PC-3 (cell line): ENCODE results near the gene HMOX2. TPM values are rescaled to one million over a fixed set of nuclear protein-coding genes. Genes with fewer than 3 reads are reported as not detected.
A peak's percentile ranks its signal among the peaks of the same experiment; 100 is the strongest.

Experiments
- ATAC-seq: fragments of 200-7000 bp; cut with Tn5 transposase; 2 replicates; pipeline ENCODE4 v1.9.1; 2020; ENCODE audit warnings: mild to moderate bottlenecking, moderate library complexity
- BruUV-seq: library from RNA; stranded (reverse); fragments of 400-500 nt; replicated peaks from 2 replicates; lab custom pipeline; 2021; lab: Mats Ljungman, UMichigan
- CTCF ChIA-PET: fragments of 300-600 bp; sonication (Branson Sonifier 250); formaldehyde crosslinking; loops from one replicate; lab custom pipeline; 2022; ENCODE audit warnings: antibody characterized with exemption; lab: Charles Lee
- POLR2A ChIA-PET: fragments of 300-600 bp; sonication (Branson Sonifier 250); formaldehyde crosslinking; loops from one replicate; lab custom pipeline; 2022; ENCODE audit warnings: antibody characterized with exemption; ENCODE audit not compliant: unreplicated experiment; lab: Charles Lee
- DNase-seq: peaks from one replicate; pipeline ENCODE4 v3.0.0-alpha.2; 2015
- H2AFZ ChIP-seq: fragments of 300-600 bp; sonication (generic); 2 replicates; pipeline ENCODE4 v1.6.0; 2016; ENCODE audit warnings: antibody characterized with exemption, low read length
- H3F3A ChIP-seq: fragments of 300-600 bp; sonication (generic); one replicate; pipeline ENCODE4 v1.6.0; 2017; ENCODE audit warnings: antibody characterized with exemption, low read length, control low read depth, mild to moderate bottlenecking; ENCODE audit not compliant: unreplicated experiment
- H3K27ac ChIP-seq: fragments of 300-600 bp; sonication (generic); 2 replicates; pipeline ENCODE4 v1.5.1; 2016; ENCODE audit warnings: mild to moderate bottlenecking, low read length
- H3K27me3 ChIP-seq: fragments of 300-600 bp; sonication (generic); 2 replicates; pipeline ENCODE4 v1.6.1; 2016; ENCODE audit warnings: low read length, mixed read lengths
- H3K36me3 ChIP-seq: fragments of 300-600 bp; sonication (generic); 2 replicates; pipeline ENCODE4 v1.6.1; 2016; ENCODE audit warnings: low read depth, mixed run types, low read length, mixed read lengths
- H3K4me1 ChIP-seq: fragments of 300-600 bp; sonication (generic); 2 replicates; pipeline ENCODE4 v1.5.1; 2016; ENCODE audit warnings: low read length; ENCODE audit not compliant: insufficient read depth
- H3K4me2 ChIP-seq: fragments of 300-600 bp; sonication (generic); 2 replicates; pipeline ENCODE4 v1.6.0; 2016; ENCODE audit warnings: low read length
- H3K4me3 ChIP-seq: fragments of 300-600 bp; sonication (generic); 2 replicates; pipeline ENCODE4 v1.5.1; 2016; ENCODE audit warnings: mild to moderate bottlenecking, low read length, mixed read lengths
- H3K79me2 ChIP-seq: fragments of 300-600 bp; sonication (generic); 2 replicates; pipeline ENCODE4 v1.6.1; 2017; ENCODE audit warnings: low read length, mixed read lengths
- H3K9ac ChIP-seq: fragments of 300-600 bp; sonication (generic); 2 replicates; pipeline ENCODE4 v1.6.0; 2016; ENCODE audit warnings: mild to moderate bottlenecking, low read length
- H3K9me2 ChIP-seq: fragments of 300-600 bp; sonication (generic); replicated peaks from 2 replicates; pipeline ENCODE4 v1.6.1; 2016; ENCODE audit warnings: mixed run types, low read length, mixed read lengths
- H3K9me3 ChIP-seq: fragments of 300-600 bp; sonication (generic); 2 replicates; pipeline ENCODE4 v1.6.1; 2016; ENCODE audit warnings: low read length, mixed read lengths
- H4K20me1 ChIP-seq: fragments of 300-600 bp; sonication (generic); 2 replicates; pipeline ENCODE4 v1.6.1; 2016; ENCODE audit warnings: low read length, mixed read lengths
- CTCF ChIP-seq: fragments of 300-600 bp; sonication (generic); conservative IDR thresholded peaks from 2 replicates; pipeline ENCODE4 v1.5.1; 2017; ENCODE audit warnings: antibody characterized with exemption, low read depth, mild to moderate bottlenecking, low read length
- EZH2 ChIP-seq: fragments of 300-600 bp; sonication (generic); IDR thresholded peaks from one replicate; pipeline ENCODE4 v1.6.1; 2017; ENCODE audit warnings: antibody characterized with exemption, mild to moderate bottlenecking, low read length; ENCODE audit not compliant: unreplicated experiment
- EZH2phosphoT487 ChIP-seq: fragments of 300-600 bp; sonication (generic); IDR thresholded peaks from 2 replicates; pipeline ENCODE4 v1.6.1; 2018; ENCODE audit warnings: mild to moderate bottlenecking, antibody characterized with exemption, low read length, borderline replicate concordance
- intact Hi-C: fragments of 100-400 bp; cut with micrococcal nuclease; formaldehyde crosslinking; loops from 2 replicates; pipeline ENCODE4 v1.9.0; 2023
- total RNA-seq: library from RNA; depleted of rRNA; stranded (reverse); fragments of >200 nt; gene quantifications from 2 replicates; pipeline ENCODE4 v1.2.3, GENCODE V29; 2014

The HMOX2 gene
- total RNA-seq, 1 experiment from 2014 or later, result 86.9 TPM

GRCh38 chr16:4496305-4496704 is 20.1 kb downstream of the HMOX2 start:
- Histone ChIP-seq H3K9ac (no peak overlapping the region), H3F3A (no peaks in the 10 kb centered on the region), H3K36me3 (no peaks in the 10 kb centered on the region; the same call in 1 of the 2 replicates), H3K27me3 (no peaks in the 10 kb centered on the region), H3K27ac (peak overlapping the region; percentile 20), H3K79me2 (peaks cover 78% of the 10 kb centered on the region), H2AFZ (no peak overlapping the region), H3K9me2 (no peaks in the 10 kb centered on the region), H3K4me3 (no peak overlapping the region), H3K4me1 (peaks cover 52% of the 10 kb centered on the region), H3K9me3 (no peaks in the 10 kb centered on the region), H3K4me2 (peak overlapping the region; percentile 37; the same call in 1 of the 2 replicates), H4K20me1 (peaks cover 1% of the 10 kb centered on the region; the same call in 1 of the 2 replicates)
- DNase-seq (peak; percentile 60), ATAC-seq (peak; percentile 12; the same call in 1 of the 2 replicates)
- ChIA-PET CTCF (no interaction called here), POLR2A (no interaction called here)
- TF ChIP-seq EZH2 (no peak), EZH2phosphoT487 (no peak), CTCF (no peak)
- intact Hi-C loops, result no loop called here
- no TSS peak for BruUV-seq

GRCh38 chr16:4498546-4499195 is 22.5 kb downstream of the HMOX2 start:
- no peak overlapping the region for H3K4me2 ChIP-seq
- no peak overlapping the region for H3K4me3 ChIP-seq
- no peak overlapping the region for H3K27ac ChIP-seq
- TF ChIP-seq EZH2phosphoT487, result no peak
- TF ChIP-seq CTCF, result no peak
- no peak for TF ChIP-seq EZH2
- peaks cover 77% of the 10 kb centered on the region for H3K79me2 ChIP-seq
- DNase-seq, result peak; percentile 46
- H3K27me3 ChIP-seq, result no peaks in the 10 kb centered on the region
- BruUV-seq, result no TSS peak
- H3F3A ChIP-seq, result no peaks in the 10 kb centered on the region
- H2AFZ ChIP-seq, result no peak overlapping the region
- no peak for ATAC-seq
- peaks cover 60% of the 10 kb centered on the region for H3K4me1 ChIP-seq
- ChIA-PET POLR2A (no interaction called here), CTCF (no interaction called here)
- no peaks in the 10 kb centered on the region for H3K9me2 ChIP-seq
- H3K36me3 ChIP-seq, result no peaks in the 10 kb centered on the region; the same call in 1 of the 2 replicates
- no peak overlapping the region for H3K9ac ChIP-seq
- H4K20me1 ChIP-seq, result peaks cover 6% of the 10 kb centered on the region; the same call in 1 of the 2 replicates
- intact Hi-C loops, result no loop called here
- H3K9me3 ChIP-seq, result no peaks in the 10 kb centered on the region

- no peak for ATAC-seq
- H2AFZ ChIP-seq, result no peak overlapping the region
- peaks cover 6% of the 10 kb centered on the region; the same call in 1 of the 2 replicates for H4K20me1 ChIP-seq
- H3K9ac ChIP-seq, result no peak overlapping the region
- H3K4me2 ChIP-seq, result no peak overlapping the region
- BruUV-seq, result no TSS peak
- H3K4me3 ChIP-seq, result no peak overlapping the region
- H3K27me3 ChIP-seq, result no peaks in the 10 kb centered on the region
- no peak for DNase-seq
- peaks cover 82% of the 10 kb centered on the region for H3K79me2 ChIP-seq
- no peaks in the 10 kb centered on the region for H3K9me2 ChIP-seq
- intact Hi-C loops, result no loop called here
- ChIA-PET POLR2A (no interaction called here), CTCF (no interaction called here)
- no peaks in the 10 kb centered on the region for H3K9me3 ChIP-seq
- no peaks in the 10 kb centered on the region for H3F3A ChIP-seq
- TF ChIP-seq EZH2 (no peak), EZH2phosphoT487 (no peak), CTCF (no peak)
- peaks cover 60% of the 10 kb centered on the region for H3K4me1 ChIP-seq
- H3K27ac ChIP-seq, result no peak overlapping the region
- H3K36me3 ChIP-seq, result no peaks in the 10 kb centered on the region; the same call in 1 of the 2 replicates
These were observed 23.0 kb downstream of the HMOX2 start for GRCh38 chr16:4499196-4499555.
